RWPE1 (cell line): Measurements from ENCODE around the gene UPK3A.
A peak's percentile ranks its signal among the peaks of the same experiment; 100 is the strongest.

ENCODE experiments used
- CTCF ChIA-PET: fragments of 350-600 bp; sonication (Branson Sonifier 250); formaldehyde crosslinking; extraction: SDS; loops from one replicate; lab custom pipeline; 2021; lab: Yijun Ruan, JAX
- POLR2A ChIA-PET: fragments of 400-600 bp; formaldehyde crosslinking; extraction: SDS; loops from one replicate; lab custom pipeline; 2020; ENCODE audit warnings: antibody characterized with exemption; ENCODE audit not compliant: low non-redundant PET; lab: Yijun Ruan, JAX
- DNase-seq: peaks from one replicate; pipeline ENCODE4 v3.0.0; 2012; ENCODE audit warnings: low spot score
- H3K27ac ChIP-seq: fragments of 450-650 bp; 2 replicates; pipeline ENCODE4 v1.5.1; 2017
- CTCF ChIP-seq: fragments of 450-650 bp; conservative IDR thresholded peaks from 2 replicates; pipeline ENCODE4 v1.5.1; 2017; ENCODE audit warnings: low read depth, mild to moderate bottlenecking

UPK3A gene

GRCh38 chr22:45265535-45265934 lies 19.2 kb upstream of the UPK3A start:
- no peak for TF ChIP-seq CTCF
- ChIA-PET POLR2A (no interaction called here), CTCF (interaction anchor here (0.7 kb wide), 2 partner anchors 176 to 185 kb away, joined by 3 to 6 read pairs; no protein-coding TSS in a partner anchor)
- no peak overlapping the region for H3K27ac ChIP-seq
- no peak for DNase-seq

- no peak overlapping the region for H3K27ac ChIP-seq
- ChIA-PET CTCF (no interaction called here), POLR2A (no interaction called here)
- no peak for DNase-seq
- TF ChIP-seq CTCF: no peak
Measured at GRCh38 chr22:45268167-45268957, 16.4 kb upstream of the UPK3A start.

GRCh38 chr22:45268958-45269844 lies 15.5 kb upstream of the UPK3A start:
- POLR2A ChIA-PET: no interaction called here
- peak; percentile 89 for TF ChIP-seq CTCF
- CTCF ChIA-PET: interaction anchor here (0.7 kb wide), 2 partner anchors 125 to 853 kb away, joined by 3 to 5 read pairs; no protein-coding TSS in a partner anchor
- DNase-seq: peak; percentile 74
- no peak overlapping the region for H3K27ac ChIP-seq

- DNase-seq: no peak
- TF ChIP-seq CTCF: no peak
- ChIA-PET CTCF (interaction anchor here (0.7 kb wide), 1 partner anchor 851 kb away, joined by 3 read pairs; no protein-coding TSS in a partner anchor), POLR2A (no interaction called here)
- no peak overlapping the region for H3K27ac ChIP-seq
Measured at GRCh38 chr22:45270095-45271020, 14.4 kb upstream of the UPK3A start.

- no peak for DNase-seq
- H3K27ac ChIP-seq: no peak overlapping the region
- TF ChIP-seq CTCF: no peak
- ChIA-PET POLR2A (no interaction called here), CTCF (interaction anchor here (0.6 kb wide), 1 partner anchor 693 kb away, joined by 5 read pairs; no protein-coding TSS in a partner anchor)
Measured at GRCh38 chr22:45271667-45272201, 13.0 kb upstream of the UPK3A start.
